GM19023 (cell line): ENCODE measurements around the gene REPS2.
"Not testable (repeated sequence)": the region's sequence is repeated elsewhere in the genome, so short reads cannot be mapped to it uniquely, and the experiment has no call there.

Source experiments
- ATAC-seq: cut with Tn5 transposase; IDR thresholded peaks from one replicate; pipeline ENCODE4 v1.9.1; 2021; ENCODE audit warnings: mild to moderate bottlenecking, moderate library complexity; ENCODE audit not compliant: unreplicated experiment

Gene REPS2

GRCh38 chrX:16962661-16963060 lies 16.2 kb downstream of the REPS2 start:
- ATAC-seq = not testable (repeated sequence)

- no peak for ATAC-seq
These were observed 16.8 kb downstream of the REPS2 start for GRCh38 chrX:16963216-16963615.

GRCh38 chrX:16964976-16965375 lies 18.5 kb downstream of the REPS2 start:
- ATAC-seq = not testable (repeated sequence)

GRCh38 chrX:16966752-16967448 lies 20.4 kb downstream of the REPS2 start:
- ATAC-seq = no peak

- not testable (repeated sequence) for ATAC-seq
These were observed 22.3 kb downstream of the REPS2 start for GRCh38 chrX:16968753-16969152.

- no peak for ATAC-seq
These were observed 24.5 kb downstream of the REPS2 start for GRCh38 chrX:16970977-16971376.

- ATAC-seq = no peak
These were observed 25.2 kb downstream of the REPS2 start for GRCh38 chrX:16971694-16972093.

- no peak for ATAC-seq
These were observed 28.8 kb downstream of the REPS2 start for GRCh38 chrX:16975233-16975632.

GRCh38 chrX:16977771-16978170 lies 31.3 kb downstream of the REPS2 start:
- ATAC-seq = no peak

GRCh38 chrX:16978193-16978984 lies 31.9 kb downstream of the REPS2 start:
- ATAC-seq = no peak

GRCh38 chrX:16979226-16979625 lies 32.8 kb downstream of the REPS2 start:
- ATAC-seq = no peak

- no peak for ATAC-seq
These were observed 34.8 kb downstream of the REPS2 start for GRCh38 chrX:16981209-16981608.

- ATAC-seq = no peak
These were observed 35.5 kb downstream of the REPS2 start for GRCh38 chrX:16981980-16982379.

GRCh38 chrX:16983051-16983450 lies 36.6 kb downstream of the REPS2 start:
- ATAC-seq = no peak

- ATAC-seq = no peak
These were observed 38.8 kb downstream of the REPS2 start for GRCh38 chrX:16985286-16985685.

- ATAC-seq = no peak
These were observed 39.7 kb downstream of the REPS2 start for GRCh38 chrX:16986169-16986568.

GRCh38 chrX:16989750-16990149 lies 43.3 kb downstream of the REPS2 start:
- ATAC-seq = no peak

- no peak for ATAC-seq
These were observed 44.4 kb downstream of the REPS2 start for GRCh38 chrX:16990839-16991238.

GRCh38 chrX:16992445-16992844 lies 46.0 kb downstream of the REPS2 start:
- ATAC-seq = no peak

- no peak for ATAC-seq
These were observed 46.5 kb downstream of the REPS2 start for GRCh38 chrX:16992951-16993350.

- ATAC-seq = no peak
These were observed 47.4 kb downstream of the REPS2 start for GRCh38 chrX:16993791-16994318.

- ATAC-seq = no peak
These were observed 48.3 kb downstream of the REPS2 start for GRCh38 chrX:16994736-16995135.
